GM21390 (cell line): ENCODE results near the gene PCDHA5.
"Not testable (repeated sequence)": the region's sequence is repeated elsewhere in the genome, so short reads cannot be mapped to it uniquely, and the experiment has no call there.

Experiments used
- ATAC-seq: cut with Tn5 transposase; IDR thresholded peaks from one replicate; pipeline ENCODE4 v1.9.1; 2021; ENCODE audit not compliant: unreplicated experiment

PCDHA5 gene

DNA sequence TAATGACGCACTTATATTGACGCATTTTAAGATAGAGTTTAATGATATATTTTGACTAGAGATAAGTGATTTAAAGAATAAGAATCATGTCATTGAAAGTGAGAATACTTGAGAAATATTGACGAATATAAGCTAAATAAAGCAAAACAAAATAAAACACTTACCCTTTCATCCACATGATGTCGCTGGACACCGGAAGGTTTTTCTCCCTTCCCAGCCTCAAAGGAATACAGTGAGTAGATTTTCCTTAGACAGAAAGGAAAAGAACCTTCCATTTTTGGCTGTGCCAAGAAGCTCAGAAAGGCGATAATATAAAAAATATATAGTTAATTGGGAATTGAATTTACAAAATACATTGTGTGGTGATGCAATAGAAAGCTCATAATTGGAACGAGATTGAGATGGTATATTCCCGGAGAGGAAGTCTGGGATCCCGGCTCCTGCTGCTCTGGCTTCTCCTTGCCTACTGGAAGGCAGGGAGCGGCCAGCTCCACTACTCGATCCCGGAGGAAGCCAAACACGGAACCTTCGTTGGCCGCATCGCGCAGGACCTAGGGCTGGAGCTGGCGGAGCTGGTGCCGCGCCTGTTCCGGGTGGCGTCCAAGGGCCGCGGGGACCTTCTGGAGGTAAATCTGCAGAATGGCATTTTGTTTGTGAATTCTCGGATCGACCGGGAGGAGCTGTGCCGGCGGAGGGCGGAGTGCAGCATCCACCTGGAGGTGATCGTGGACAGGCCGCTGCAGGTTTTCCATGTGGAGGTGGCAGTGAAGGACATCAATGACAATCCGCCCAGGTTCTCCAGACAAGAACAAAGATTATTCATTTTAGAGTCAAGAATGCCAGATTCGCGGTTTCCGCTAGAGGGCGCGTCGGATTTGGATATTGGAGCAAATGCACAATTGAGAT lies at the start of gene PCDHA5:
PCDHA5 (plus strand) TSS at position 239 of the 906 bp plus-strand sequence.
- ATAC-seq = no peak

DNA sequence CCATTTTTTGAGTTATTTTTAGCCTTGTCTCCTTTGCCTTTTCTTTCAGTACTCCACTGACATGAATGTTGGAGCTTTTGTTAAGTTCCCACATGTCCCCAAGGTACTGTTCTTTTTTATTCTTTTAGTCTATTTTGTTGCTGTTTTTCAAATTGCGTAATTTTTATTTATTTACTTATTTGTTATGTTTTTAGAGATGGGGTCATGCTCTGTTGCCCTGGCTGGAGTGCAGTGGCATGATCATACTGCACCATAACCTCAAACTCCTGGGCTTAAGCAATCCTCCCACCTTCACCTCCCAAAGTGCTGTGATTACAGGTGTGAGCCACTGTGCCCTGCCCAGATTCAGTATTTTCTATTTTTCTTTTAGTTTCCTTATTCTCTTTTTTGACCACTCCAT lies 40.9 kb upstream of the PCDHA5 start:
- no peak for ATAC-seq

DNA sequence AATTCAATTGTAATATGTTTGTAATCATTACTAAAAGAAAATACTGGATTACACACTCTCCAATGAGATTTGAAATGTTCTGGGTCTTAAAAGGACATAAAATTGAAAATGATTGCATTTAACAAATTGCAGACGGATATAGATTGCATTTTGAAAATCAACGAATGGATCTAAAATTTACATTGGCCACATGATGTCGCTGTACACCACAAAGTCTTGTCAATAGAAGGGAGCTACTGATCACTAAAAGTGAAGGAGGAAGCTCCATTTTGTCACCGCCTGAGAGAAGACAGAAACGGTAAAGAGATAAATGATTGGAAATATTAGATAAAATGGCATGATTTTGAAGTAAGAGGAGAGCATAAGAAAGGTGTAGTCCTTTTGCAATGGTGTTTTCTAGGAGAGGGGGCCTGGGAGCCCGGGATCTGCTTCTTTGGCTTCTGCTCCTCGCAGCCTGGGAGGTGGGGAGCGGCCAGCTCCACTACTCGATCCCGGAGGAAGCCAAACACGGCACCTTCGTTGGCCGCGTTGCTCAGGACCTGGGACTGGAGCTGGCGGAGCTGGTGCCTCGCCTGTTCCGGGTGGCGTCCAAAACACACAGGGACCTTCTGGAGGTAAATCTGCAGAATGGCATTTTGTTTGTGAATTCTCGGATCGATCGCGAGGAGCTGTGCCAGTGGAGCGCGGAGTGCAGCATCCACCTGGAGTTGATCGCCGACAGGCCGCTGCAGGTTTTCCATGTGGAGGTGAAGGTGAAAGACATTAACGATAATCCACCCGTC lies 35.3 kb upstream of the PCDHA5 start, which contains the start of gene PCDHA1:
PCDHA1 (plus strand) TSS at position 236 of the 782 bp plus-strand sequence.
- ATAC-seq = no peak

DNA sequence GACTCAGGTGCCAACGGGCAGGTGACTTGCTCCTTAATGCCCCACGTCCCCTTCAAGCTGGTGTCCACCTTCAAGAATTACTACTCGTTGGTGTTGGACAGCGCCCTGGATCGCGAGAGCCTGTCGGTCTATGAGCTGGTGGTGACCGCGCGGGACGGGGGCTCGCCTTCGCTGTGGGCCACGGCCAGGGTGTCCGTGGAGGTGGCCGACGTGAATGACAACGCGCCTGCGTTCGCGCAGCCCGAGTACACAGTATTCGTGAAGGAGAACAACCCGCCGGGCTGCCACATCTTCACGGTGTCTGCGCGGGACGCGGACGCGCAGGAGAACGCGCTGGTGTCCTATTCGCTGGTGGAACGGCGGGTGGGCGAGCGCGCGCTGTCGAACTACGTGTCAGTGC lies 34.0 kb upstream of the PCDHA5 start:
- not testable (repeated sequence) for ATAC-seq

DNA sequence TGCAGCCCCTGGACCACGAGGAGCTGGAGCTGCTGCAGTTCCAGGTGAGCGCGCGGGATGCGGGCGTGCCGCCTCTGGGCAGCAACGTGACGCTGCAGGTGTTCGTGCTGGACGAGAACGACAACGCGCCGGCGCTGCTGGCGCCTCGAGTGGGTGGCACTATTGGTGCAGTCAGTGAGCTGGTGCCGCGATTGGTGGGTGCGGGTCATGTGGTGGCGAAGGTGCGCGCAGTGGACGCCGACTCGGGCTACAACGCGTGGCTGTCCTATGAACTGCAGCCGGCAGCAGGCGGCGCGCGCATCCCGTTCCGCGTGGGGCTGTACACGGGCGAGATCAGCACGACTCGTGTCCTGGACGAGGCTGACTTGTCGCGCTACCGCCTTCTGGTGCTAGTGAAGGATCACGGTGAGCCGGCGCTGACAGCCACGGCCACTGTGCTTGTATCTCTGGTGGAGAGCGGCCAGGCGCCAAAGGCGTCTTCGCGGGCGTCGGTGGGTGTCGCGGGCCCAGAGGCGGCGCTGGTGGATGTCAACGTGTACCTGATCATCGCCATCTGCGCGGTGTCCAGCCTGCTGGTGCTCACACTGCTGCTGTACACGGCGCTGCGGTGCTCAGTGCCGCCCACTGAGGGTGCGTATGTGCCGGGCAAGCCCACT lies 33.4 kb upstream of the PCDHA5 start:
- not testable (repeated sequence) for ATAC-seq

DNA sequence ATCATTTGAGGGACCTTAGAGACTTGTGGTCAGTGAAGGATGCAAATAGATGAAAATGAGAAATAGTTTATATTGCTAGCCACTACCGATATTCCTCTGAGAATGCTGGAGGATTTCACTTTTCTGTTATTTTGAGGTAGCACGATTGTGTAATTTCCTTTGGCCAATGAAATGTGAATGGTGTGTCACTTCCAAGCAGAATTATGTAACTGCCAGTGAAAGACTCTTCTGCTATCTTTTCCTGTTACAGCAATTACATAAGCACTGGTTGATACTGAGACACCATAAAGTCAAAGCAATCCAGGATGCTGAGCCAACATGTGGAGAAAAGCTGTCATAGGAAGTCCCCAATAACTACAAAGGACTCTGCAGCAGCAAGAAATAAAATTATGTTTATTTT lies 30.3 kb upstream of the PCDHA5 start:
- ATAC-seq = no peak

DNA sequence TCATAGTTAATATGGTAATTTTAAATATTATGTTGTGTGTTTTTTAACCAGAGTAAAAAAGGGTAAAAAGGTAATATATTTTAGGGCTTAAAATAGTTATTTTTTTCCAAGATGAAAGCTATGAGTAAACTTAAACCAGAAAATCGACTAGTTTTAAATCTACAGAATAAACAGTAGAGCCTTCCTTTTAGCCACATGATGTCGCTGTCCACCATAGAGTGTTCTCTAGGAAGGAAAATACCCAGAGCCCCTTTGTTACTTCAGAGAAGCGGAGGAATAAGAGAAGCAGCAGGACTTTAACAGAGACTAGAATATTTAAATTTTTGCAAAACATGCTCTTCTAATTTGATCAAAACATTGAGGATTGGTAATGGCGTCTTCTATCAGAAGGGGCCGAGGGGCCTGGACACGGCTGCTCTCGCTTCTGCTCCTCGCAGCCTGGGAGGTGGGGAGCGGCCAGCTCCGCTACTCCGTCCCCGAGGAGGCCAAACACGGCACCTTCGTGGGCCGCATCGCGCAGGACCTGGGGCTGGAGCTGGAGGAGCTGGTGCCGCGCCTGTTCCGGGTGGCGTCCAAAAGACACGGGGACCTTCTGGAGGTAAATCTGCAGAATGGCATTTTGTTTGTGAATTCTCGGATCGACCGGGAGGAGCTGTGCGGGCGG lies 26.7 kb upstream of the PCDHA5 start, which contains the start of gene PCDHA2:
PCDHA2 (plus strand) TSS at position 258 of the 664 bp plus-strand sequence.
- ATAC-seq = no peak

DNA sequence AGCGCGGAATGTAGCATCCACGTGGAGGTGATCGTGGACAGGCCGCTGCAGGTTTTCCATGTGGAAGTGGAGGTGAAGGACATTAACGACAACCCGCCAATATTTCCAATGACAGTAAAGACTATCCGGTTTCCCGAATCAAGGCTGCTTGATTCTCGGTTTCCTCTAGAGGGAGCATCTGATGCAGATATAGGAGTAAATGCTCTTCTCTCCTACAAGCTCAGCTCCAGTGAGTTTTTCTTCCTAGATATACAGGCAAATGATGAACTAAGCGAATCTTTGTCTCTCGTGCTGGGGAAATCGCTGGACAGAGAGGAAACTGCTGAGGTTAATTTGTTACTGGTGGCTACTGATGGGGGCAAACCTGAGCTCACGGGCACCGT lies 26.2 kb upstream of the PCDHA5 start:
- ATAC-seq = no peak

DNA sequence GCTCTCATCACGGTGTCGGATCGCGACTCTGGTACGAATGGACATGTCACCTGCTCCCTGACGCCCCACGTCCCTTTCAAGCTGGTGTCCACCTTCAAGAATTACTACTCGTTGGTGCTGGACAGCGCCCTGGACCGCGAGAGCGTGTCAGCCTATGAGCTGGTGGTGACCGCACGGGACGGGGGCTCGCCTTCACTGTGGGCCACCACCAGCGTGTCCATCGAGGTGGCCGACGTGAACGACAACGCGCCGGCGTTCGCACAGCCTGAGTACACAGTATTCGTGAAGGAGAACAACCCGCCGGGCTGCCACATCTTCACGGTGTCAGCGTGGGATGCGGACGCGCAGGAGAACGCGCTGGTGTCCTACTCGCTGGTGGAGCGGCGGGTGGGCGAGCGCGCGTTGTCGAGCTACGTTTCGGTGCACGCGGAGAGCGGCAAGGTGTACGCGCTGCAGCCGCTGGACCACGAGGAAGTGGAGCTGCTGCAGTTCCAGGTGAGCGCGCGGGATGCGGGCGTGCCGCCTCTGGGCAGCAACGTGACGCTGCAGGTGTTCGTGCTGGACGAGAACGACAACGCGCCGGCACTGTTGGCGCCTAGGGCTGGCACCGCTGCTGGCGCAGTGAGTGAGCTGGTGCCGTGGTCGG lies 25.2 kb upstream of the PCDHA5 start:
- not testable (repeated sequence) for ATAC-seq

DNA sequence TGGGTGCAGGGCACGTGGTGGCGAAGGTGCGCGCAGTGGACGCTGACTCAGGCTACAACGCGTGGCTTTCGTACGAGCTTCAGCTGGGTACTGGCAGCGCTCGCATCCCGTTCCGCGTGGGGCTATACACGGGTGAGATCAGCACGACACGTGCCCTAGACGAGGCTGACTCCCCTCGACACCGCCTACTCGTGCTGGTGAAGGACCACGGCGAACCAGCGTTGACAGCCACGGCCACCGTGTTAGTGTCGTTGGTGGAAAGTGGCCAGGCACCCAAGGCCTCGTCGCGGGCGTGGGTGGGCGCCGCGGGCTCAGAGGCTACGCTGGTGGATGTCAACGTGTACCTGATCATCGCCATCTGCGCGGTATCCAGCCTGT lies 24.7 kb upstream of the PCDHA5 start:
- no peak for ATAC-seq

DNA sequence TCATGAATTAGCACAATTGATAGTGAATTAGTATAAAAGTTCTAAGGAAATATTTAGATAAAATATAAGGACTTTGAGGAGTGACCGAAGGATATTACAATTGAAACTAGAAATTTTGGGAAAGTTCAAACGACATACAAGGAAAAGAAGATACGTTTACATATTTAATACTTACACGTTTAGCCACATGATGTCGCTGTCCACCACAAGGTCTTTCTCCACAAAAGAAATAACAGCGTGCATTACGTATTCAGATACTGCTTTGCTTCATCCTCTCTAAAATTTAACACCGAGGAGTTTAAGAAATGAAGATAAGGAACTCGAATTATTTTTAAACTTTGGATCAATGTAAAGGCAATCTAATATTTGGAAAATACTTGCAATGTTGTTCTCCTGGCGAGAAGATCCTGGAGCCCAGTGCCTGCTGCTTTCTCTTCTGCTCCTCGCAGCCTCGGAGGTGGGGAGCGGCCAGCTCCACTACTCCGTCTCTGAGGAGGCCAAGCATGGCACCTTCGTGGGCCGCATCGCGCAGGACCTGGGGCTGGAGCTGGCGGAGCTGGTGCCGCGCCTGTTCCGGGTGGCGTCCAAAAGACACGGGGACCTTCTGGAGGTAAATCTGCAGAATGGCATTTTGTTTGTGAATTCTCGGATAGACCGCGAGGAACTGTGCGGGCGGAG lies 20.5 kb upstream of the PCDHA5 start, which contains the start of gene PCDHA3:
PCDHA3 (plus strand) TSS at position 242 of the 678 bp plus-strand sequence.
- ATAC-seq = no peak

DNA sequence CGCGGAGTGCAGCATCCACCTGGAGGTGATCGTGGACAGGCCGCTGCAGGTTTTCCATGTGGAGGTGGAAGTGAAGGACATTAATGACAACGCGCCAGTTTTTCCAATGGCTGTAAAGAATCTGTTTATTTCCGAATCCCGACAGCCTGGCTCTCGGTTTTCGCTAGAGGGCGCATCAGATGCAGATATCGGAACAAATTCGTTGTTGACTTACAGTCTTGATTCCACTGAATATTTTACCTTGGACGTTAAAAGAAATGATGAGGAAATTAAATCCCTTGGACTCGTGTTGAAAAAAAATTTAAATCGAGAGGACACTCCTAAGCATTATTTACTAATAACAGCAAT lies 19.9 kb upstream of the PCDHA5 start:
- ATAC-seq = no peak

DNA sequence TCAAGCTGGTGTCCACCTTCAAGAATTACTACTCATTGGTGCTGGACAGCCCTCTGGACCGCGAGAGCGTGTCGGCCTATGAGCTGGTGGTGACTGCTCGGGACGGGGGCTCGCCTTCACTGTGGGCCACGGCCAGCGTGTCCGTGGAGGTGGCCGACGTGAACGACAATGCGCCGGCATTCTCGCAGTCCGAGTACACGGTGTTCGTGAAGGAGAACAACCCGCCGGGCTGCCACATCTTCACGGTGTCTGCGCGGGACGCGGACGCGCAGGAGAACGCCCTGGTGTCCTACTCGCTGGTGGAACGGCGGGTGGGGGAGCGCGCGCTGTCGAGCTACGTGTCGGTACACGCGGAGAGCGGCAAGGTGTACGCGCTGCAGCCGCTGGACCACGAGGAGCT lies 19.0 kb upstream of the PCDHA5 start:
- ATAC-seq = not testable (repeated sequence)

DNA sequence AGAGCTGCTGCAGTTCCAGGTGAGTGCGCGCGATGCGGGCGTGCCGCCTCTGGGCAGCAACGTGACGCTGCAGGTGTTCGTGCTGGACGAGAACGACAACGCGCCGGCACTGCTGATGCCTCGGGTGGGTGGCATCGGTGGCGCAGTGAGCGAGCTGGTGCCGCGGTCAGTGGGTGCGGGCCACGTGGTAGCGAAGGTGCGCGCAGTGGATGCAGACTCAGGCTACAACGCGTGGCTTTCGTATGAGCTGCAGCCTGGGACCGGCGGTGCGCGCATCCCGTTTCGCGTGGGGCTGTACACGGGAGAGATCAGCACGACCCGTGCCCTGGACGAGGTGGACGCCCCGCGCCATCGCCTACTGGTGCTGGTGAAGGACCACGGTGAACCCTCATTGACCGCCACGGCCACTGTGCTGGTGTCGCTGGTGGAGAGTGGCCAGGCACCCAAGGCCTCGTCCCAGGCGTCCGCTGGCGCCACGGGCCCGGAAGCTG lies 18.6 kb upstream of the PCDHA5 start:
- no peak for ATAC-seq

DNA sequence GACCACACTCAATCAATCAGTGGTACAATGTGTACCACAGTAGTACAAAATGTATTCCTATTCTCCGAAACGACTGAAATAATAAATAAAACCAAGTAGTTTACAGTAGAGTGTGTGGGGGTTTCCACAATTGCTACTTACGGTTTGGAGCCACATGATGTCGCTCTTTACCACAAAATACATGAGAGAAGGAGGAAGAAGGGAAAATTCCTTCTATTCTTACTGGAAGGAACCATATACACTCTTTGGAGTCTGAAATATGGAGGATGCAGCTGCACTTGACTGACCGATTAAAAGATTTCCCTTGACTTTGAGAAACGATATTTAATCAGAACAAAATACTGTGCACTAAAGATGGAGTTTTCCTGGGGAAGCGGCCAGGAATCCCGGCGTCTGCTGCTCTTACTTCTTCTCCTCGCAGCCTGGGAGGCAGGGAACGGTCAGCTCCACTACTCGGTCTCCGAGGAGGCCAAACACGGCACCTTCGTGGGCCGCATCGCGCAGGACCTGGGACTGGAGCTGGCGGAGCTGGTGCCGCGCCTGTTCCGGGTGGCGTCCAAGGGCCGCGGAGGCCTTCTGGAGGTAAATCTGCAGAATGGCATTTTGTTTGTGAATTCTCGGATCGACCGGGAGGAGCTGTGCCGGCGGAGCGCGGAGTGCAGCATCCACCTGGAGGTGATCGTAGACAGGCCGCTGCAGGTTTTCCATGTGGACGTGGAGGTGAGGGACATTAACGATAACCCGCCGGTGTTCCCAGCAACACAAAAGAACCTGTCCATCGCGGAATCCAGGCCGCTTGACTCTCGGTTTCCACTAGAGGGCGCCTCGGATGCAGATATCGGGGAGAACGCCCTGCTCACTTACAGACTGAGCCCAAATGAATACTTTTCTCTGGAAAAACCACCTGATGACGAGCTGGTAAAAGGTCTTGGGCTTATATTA lies 14.3 kb upstream of the PCDHA5 start, which contains the start of gene PCDHA4:
PCDHA4 (plus strand) TSS at position 235 of the 942 bp plus-strand sequence.
- no peak for ATAC-seq

DNA sequence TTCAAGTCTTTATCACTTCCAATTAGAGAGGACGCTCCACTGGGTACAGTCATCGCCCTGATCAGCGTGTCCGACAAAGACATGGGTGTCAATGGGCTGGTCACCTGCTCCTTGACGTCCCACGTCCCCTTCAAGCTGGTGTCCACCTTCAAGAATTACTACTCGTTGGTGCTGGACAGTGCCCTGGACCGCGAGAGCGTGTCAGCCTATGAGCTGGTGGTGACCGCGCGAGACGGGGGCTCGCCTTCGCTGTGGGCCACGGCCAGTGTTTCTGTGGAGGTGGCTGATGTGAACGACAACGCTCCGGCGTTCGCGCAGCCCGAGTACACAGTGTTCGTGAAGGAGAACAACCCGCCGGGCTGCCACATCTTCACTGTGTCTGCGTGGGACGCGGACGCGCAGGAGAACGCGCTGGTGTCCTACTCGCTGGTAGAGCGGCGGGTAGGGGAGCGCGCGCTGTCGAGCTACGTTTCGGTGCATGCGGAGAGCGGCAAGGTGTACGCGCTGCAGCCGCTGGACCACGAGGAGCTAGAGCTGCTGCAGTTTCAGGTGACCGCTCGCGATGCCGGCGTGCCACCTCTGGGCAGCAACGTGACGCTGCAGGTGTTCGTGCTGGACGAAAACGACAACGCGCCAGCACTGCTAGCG lies 13.0 kb upstream of the PCDHA5 start:
- not testable (repeated sequence) for ATAC-seq

DNA sequence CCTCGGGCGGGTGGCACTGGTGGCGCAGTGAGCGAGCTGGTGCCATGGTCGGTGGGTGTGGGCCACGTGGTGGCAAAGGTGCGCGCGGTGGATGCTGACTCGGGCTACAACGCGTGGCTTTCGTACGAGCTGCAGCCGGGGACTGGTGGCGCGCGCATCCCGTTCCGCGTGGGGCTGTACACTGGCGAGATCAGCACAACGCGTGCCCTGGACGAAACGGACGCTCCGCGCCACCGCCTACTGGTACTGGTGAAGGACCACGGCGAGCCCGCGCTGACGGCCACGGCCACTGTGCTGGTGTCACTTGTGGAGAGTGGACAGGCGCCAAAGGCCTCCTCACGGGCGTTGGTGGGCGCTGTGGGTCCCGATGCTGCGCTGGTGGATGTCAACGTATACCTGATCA lies 12.5 kb upstream of the PCDHA5 start:
- no peak for ATAC-seq

DNA sequence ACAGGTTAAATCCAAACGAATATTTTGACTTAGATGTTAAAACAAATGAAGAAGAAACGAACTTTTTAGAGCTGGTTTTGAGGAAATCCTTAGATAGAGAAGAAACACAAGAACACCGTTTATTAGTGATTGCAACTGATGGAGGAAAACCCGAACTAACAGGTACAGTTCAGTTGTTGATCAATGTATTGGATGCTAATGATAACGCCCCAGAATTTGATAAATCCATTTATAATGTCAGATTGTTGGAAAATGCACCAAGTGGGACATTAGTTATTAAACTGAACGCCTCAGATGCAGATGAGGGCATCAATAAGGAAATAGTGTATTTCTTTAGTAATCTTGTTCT lies 842 bp downstream of the PCDHA5 start:
- ATAC-seq = no peak
